Mammary epithelial cell (primary cell): ENCODE measurements around the gene ISCA2.

Experiments used
- CTCF ChIP-seq, 2 donors: IDR thresholded peaks in 1 of 2; conservative IDR thresholded peaks in 1 of 2; 2 replicates each; pipeline ENCODE4 v1.5.1; 2011 to 2012; ENCODE audit warnings: inconsistent platforms in 2 of 2, low read length in 2 of 2, mild to moderate bottlenecking in 2 of 2, control low read depth in 1 of 2, low read depth in 1 of 2; ENCODE audit not compliant: insufficient read depth in 1 of 2; ENCODE audit errors: extremely low read depth in 1 of 2
- EZH2 ChIP-seq: IDR thresholded peaks from 2 replicates; pipeline ENCODE4 v1.6.1; 2012; ENCODE audit warnings: low read length, inconsistent platforms, borderline replicate concordance

- no peak for TF ChIP-seq CTCF (conservative IDR thresholded peaks at IDR 0.05 in 1 of 2, IDR thresholded peaks at IDR 0.05 in 1 of 2; ENCODE audit: extremely low read depth in 1 of 2, insufficient read depth in 1 of 2, low read depth in 1 of 2, low read length in 2 of 2)
- TF ChIP-seq EZH2: no peak
Measured at GRCh38 chr14:74532246-74532645, 38.7 kb downstream of the ISCA2 start.
